GM21723 (cell line): ENCODE results near the gene RAB6A.
"Not testable (repeated sequence)": the region's sequence is repeated elsewhere in the genome, so short reads cannot be mapped to it uniquely, and the experiment has no call there.

Source experiments
- ATAC-seq: cut with Tn5 transposase; IDR thresholded peaks from one replicate; pipeline ENCODE4 v1.9.1; 2021; ENCODE audit warnings: mild to moderate bottlenecking, moderate library complexity; ENCODE audit not compliant: unreplicated experiment

The RAB6A gene

DNA sequence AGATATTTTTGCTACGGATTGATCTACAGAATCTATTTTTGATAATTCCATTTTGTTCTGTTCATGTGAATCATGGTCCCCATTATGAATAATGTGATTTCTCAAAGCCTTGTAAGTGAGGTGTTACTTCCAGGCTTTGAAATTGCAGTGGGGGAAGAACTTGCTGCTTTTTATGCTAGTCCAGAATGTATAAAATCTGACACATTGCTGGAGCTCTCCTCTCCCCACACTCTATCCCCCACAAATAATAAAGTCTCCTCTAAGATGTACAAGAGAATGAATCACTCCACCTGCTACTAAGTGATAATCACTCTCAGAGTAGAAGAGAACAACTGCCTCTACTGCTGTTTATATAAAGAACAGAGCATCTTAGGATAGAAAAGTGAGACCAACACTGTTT is 5.9 kb upstream of the RAB6A start:
- no peak for ATAC-seq

- no peak for ATAC-seq
Observed at GRCh38 chr11:73762732-73763131, 1.9 kb upstream of the RAB6A start.

- ATAC-seq, result peak; percentile 7
Observed at GRCh38 chr11:73761403-73761945, 600 bp upstream of the RAB6A start.

- ATAC-seq, result peak; percentile 7
Observed at GRCh38 chr11:73760135-73760678, 667 bp downstream of the RAB6A start.

GRCh38 chr11:73759610-73760134 is 1.2 kb downstream of the RAB6A start:
- no peak for ATAC-seq

DNA sequence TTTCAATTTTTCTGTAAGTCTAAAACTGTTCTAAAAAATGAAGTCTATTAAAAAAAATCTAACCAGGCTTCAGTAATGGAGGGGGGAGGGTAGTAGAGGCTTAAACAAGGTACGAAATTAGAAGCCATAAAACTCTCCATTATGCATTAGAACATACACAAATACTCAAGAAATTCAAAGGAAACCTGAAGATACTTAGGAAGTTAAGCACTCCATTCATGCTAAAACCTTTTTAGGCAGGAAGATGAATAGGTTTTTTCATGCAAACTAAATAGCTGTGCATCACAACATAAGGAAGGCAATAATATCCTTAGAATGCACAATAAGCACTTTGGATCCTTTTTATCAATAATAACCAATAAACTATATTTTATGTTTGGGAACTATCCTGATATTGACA is 2.4 kb downstream of the RAB6A start:
- no peak for ATAC-seq

GRCh38 chr11:73757598-73757997 is 3.3 kb downstream of the RAB6A start:
- ATAC-seq, result no peak

DNA sequence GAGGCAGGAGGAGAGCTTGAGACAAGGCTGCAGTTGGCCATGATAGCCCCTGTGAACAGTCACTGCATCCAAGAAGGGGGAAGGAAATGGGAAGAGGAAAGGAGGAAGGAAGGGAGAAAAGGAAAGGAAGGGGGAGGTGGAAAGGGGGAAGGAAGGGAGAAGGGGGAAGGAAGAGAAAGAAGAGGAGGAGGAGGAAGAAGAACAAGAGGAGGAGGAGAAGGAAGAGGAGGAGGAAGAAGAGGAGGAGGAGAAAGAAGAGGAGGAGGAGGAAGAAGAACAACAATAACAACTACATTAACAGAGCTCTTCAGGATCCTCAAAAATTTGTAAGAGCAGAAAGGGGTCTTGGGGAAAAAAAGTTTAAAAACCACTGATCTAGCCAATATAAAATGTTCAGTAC is 5.2 kb downstream of the RAB6A start:
- ATAC-seq, result no peak

GRCh38 chr11:73753938-73754337 is 6.9 kb downstream of the RAB6A start:
- ATAC-seq, result no peak

DNA sequence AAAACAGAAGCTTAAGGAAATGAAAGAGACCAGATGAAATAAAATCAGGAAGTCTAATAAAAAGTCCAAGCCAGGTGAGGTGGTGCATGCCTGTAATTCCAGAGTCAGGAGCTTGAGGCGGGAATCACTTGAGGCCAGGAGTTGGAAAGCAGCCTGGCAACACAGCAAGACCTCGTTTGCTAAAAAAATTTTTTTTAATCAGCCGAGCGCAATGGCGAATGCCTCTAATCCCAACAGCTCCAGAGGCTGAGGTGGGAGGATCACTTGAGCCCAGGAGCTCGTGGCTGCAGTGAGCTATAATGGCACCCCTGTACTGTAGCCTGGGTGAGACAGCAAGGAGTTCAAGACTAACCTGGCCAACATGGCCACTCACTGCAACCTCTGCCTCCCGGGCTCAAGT is 8.0 kb downstream of the RAB6A start:
- ATAC-seq, result no peak

GRCh38 chr11:73752216-73752867 is 8.5 kb downstream of the RAB6A start:
- ATAC-seq, result no peak

DNA sequence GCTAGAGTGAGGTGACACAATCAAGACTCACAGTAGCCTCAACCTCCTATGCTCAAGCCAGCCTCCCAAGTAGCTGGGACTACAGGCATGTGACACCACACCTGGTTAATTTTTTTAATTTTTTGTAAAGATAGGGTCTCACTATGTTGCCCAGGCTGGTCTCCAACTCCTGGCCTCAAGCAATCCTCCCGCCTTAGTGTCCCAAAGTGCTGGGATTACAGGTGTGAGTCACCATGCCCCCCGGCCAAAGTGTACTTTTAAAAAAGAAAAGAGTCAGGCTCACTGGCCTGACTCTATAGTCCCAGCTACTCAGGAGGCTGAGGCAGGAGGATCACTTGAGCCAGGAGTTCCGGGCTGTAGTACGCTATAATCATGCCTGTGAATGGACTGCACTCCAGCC is 10.0 kb downstream of the RAB6A start:
- ATAC-seq, result not testable (repeated sequence)

GRCh38 chr11:73750228-73750627 is 10.6 kb downstream of the RAB6A start:
- ATAC-seq, result no peak

- ATAC-seq, result no peak
Observed at GRCh38 chr11:73749118-73749517, 11.8 kb downstream of the RAB6A start.

- ATAC-seq, result no peak
Observed at GRCh38 chr11:73748300-73748699, 12.6 kb downstream of the RAB6A start.

- ATAC-seq, result no peak
Observed at GRCh38 chr11:73747762-73748161, 13.1 kb downstream of the RAB6A start.

DNA sequence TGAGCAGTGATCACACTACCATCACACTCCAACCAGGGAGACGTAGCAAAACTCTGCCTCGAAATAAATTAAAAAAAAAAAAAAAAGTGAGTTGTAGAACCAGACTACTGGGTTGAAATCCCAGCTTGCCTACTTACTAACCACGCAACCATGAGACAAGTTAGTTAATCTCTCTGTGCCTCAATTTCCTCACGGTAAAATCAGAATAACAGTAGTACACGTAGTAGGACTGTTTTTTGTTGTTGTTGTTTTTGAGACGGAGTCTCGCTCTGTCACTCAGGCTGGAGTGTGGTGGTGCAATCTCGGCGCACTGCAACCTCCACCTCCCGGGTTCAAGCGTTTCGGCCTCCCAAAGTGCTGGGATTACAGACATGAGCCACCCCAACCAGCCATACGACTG is 14.2 kb downstream of the RAB6A start:
- ATAC-seq, result no peak

DNA sequence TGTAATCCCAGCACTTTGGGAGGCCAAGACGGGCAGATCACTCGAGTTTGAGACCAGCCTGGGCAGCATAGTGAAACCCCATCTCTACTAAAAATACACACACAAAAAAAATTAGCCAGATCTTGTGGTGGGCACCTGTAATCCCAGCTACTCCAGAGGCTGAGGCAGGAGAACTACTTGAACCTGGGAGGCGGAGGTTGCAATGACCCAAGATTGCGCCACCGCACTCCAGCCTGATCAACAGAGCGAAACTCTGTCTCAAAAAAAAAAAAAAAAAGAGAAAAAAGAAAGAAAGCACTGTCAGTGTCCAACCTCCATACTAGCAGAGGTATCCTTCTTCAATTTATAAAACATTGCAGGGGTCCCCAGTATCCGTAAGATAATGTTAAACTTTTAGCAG is 17.8 kb downstream of the RAB6A start:
- ATAC-seq, result no peak

GRCh38 chr11:73735959-73736358 is 24.9 kb downstream of the RAB6A start:
- not testable (repeated sequence) for ATAC-seq

- ATAC-seq, result no peak
Observed at GRCh38 chr11:73734993-73735392, 25.9 kb downstream of the RAB6A start.

DNA sequence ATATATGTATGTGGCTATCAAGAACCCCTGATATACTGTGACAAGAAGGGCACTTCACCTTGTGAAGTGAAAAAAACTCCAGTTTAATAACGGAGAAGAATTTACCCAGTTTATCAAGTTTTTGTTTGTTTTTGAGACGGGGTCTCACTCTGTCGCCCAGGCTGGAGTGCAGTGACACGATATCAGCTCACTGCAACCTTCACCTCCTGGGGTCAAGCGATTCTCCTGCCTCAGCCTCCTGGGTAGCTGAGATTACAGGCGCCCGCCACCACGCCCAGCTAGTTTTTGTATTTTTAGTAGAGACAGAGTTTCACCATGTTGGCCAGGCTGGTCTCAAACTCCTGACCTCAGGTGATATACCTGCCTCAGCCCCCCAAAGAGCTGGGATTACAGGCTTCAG is 26.9 kb downstream of the RAB6A start:
- not testable (repeated sequence) for ATAC-seq

GRCh38 chr11:73732936-73733335 is 27.9 kb downstream of the RAB6A start:
- ATAC-seq, result not testable (repeated sequence)
